NCI-H2107 treated with DMSO at 0.1 percent for 48 hours (cell line): ENCODE measurements around the gene PDE4D.

Source experiments
- DNase-seq: peaks from one replicate; lab custom pipeline; 2025; ENCODE audit not compliant: unreplicated experiment; lab: John Stamatoyannopoulos, UW

Gene PDE4D

DNA sequence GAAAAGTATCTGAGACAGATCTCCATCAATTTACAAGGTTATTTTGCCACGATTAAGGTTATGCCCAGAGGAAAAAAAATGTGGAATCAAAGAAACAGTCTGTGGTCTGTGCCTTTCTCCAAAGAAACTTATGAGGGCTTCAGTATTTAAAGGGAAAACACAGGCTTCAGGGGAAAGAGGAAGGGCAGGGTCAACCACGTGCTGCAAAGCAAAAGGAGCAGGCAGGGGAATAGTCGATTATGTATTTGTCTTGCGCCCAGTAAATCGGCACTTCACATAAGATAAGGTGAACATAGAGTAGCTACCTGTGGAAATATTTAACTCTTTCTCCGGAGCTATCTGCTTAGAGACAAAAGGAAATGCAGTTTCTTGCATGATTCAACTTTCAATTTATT lies 967.0 kb downstream of the PDE4D start:
- no peak for DNase-seq

DNA sequence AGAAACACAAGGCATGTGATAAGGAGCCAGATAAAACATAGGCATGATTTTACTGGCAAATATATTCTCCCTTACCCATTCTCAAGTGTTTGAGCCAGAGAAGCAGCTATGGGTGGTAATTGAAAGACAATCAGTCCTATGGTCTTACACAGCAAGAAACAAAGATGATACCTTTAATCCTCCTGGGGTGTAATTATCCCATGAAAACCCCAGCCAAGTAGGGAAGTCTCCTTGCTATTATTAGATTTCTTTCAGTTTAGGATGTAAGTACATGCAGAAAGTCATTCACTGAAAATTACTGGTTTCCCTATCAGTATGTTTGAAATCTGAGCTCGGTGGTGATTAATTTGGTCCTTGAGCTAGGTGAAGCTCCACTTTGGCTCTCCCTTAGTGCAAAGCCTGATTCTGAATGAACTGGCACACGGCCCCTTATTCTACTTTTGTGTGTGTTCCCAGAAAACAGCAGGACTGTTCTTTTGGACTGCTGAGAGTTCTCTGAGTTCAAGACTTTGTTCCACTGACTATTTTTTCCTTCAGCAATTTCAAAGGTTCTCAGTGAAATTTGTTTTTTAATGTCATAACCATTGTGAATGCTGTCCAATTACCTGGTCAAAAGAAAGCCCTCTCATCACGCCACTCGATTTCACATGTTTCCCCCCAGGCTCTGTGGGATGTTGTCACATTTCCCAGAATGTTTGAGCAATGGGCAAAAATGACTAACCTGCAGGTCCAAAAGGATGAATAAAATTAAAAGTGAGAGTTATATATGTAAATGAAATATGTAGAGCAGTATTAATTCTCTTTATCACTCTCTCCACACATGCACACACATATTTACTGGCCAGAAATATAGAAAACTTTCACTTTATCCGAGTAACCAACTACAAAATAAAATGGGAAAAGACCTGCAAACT lies 967.6 kb downstream of the PDE4D start:
- peak; percentile 2 for DNase-seq

DNA sequence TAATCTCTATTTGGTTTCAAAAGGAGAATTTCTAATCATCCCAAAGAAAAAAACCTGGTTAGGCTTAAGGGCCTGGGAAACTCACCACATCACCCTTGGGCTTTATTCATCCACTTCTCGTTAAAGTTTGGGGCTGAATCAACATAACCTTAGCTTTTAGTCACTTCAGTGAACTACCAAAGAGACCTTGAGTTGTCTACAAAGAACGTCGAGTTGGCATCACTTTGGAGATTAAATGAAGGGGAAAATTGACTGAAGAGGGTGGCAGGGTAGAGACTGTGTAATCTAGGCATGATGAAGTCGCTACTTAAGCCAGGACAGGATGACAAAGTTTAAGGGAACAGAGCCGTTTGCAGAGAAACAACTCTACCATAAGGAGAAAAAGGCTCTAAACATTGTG lies 969.2 kb downstream of the PDE4D start:
- DNase-seq = no peak

DNA sequence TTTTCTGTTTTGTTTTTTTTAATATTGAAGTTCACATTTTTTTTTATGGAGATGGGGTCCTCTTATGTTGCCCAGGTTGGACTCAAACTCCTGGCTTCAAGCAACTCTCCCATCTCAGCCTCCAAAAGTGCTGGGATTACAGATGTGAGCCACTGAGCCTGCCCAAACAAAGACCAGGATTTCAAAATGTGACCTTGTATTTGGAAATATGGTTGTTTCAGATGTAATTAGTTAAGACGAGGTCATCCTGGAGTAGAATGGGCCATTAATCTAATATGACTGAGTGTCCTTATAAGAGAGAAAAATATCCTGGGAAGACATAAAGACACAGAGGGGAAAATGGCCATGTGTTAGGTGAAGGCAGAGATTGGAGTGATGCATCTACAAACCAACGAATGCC lies 970.2 kb downstream of the PDE4D start:
- DNase-seq = no peak

DNA sequence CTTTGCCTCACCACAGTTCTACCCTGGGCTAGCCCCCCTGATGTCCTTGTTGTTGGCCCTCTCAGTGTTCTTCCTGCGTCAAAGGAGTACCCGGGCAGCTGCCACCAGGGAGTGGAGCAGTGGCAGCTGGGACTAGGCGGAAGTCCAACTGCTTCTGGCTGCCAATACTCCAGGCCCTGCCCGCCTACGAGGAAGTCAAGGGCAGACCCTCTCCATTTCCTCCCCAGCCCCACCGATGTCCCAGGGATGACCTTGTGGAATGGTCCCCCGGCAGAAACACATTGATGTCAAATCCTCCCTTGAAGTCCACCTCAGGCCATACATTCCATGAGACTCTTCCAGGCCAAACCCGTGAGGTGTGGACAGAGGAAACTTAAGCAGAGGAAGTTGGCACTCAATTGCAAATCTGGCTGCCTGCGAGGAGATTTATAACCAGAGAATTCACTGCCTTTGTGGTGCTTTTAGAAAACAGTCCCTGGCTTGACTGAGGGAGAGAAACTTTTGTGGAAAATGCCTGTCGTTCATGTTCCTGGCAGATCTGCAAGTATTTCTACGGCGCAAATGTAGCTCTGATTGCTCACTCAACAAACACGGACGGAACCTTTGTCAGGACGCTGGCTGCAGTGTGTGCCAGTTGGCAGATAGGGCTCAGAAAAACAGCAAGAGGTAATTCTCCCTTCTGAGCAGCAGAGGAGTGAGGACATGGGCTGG lies 970.9 kb downstream of the PDE4D start:
- DNase-seq = no peak

DNA sequence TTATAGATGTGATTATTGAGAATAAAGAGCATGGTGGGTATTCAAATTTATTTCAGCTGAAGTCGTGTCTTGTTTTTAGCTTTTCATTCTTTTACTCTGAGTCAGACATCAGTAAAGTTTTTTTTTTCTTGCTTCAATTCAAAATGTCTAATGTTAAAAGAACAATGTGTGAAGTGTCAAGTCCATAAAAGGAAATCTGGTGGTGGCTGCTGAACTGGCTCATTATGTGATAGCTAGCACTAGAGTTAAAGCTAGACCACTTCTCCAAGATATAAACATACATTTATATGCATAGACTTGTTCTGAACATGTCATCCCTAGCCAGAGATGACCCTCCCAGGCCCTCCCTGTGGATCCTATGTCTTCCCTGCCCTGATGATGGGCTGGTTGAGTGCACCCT lies 972.4 kb downstream of the PDE4D start:
- no peak for DNase-seq

DNA sequence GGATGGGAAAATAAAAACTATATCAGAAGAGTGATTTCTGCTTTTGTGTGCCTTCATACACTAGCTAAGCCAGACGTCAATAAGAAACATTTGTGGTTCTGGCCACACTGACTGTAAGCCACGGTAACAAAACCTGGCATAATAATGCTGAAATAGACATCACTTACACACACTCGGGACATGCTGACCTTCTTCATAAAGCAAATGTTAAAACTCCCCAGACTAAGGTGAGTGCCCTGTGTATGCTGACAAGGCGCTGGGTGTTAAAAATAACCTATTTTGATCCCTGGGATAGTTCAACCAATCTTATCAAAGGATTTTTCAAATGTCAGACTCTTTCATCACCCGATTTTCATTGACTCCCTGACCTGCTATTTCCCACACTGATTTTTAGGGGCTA lies 973.7 kb downstream of the PDE4D start:
- DNase-seq = no peak
